ENCODE data around the gene CLDN3. TPM values are rescaled to one million over a fixed set of nuclear protein-coding genes. Genes with fewer than 3 reads are reported as not detected.

Gene CLDN3
- total and polyA plus RNA-seq, 2 of the 4 experiments (the other 2 are of a cell fraction): 0.12 to 0.18 TPM

DNA sequence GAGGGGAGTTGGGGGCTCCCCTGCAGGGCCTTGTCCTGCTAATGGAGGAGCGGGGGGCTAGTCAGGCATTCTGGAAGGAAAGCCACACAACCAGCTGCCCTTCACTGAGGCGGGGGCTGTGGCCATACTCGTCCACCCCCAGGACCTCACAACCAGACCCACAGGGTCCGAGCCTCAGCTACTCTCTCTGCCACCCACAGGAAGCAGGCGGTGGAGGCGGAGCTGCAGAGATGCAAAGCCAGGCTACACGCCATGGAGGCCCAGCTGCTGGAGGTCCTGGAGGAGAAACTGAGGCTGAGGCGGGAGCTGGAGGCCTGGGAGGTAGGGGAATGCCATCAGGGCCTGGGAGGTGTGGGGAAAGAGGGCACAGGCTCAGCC lies 34.6 kb downstream of the CLDN3 start:
- no peak overlapping the region for H2BK15ac ChIP-seq (ENCODE audit: low read depth, low read length)
- no peak overlapping the region; a peak in 1 of 4 replicates for H4K8ac ChIP-seq (ENCODE audit: low read depth in 2 of 2, low read length in 2 of 2)
- no peak overlapping the region for H4K5ac ChIP-seq (ENCODE audit: low read depth, low read length)
- peaks cover 8% of the 10 kb centered on the region for H3K9me1 ChIP-seq (ENCODE audit: insufficient read depth, low read length)
- H3K18ac ChIP-seq (ENCODE audit: low read depth, low read length): no peak overlapping the region
- H3K79me1 ChIP-seq (ENCODE audit: low read depth in 1 of 2, low read length in 2 of 2): peaks cover 5 to 27% of the 10 kb centered on the region in 2 experiments; a peak in 3 of 4 replicates
- ATAC-seq (ENCODE audit: low read depth) (no peak), DNase-seq (no peak)
- H3K9ac ChIP-seq (ENCODE audit: low read depth, low read length): no peak overlapping the region
- H2BK20ac ChIP-seq (ENCODE audit: low read depth, low read length): no peak overlapping the region
- in situ Hi-C loops (cut with MboI; ENCODE audit: low sequenced_read_pairs): no loop called here
- no peak overlapping the region for H2BK120ac ChIP-seq (ENCODE audit: low read depth, low read length)
- no peak overlapping the region for H2AFZ ChIP-seq (replicated peaks; ENCODE audit: low read length, poor library complexity)
- no peak overlapping the region for H2BK5ac ChIP-seq (ENCODE audit: low read depth, low read length, poor library complexity, severe bottlenecking)
- no peak overlapping the region for H3K4me3 ChIP-seq (ENCODE audit: insufficient read depth, low read depth, low read length)
- ChIA-PET POLR2A (ENCODE audit: unreplicated experiment) (no interaction called here), CTCF (interaction anchor here (0.6 kb wide), 1 partner anchor 49 kb away, joined by 5 read pairs; no protein-coding TSS in a partner anchor)
- H3K4me2 ChIP-seq (ENCODE audit: low read depth, low read length): no peak overlapping the region
- no peak for TF ChIP-seq MAFK (IDR thresholded peaks at IDR 0.05; ENCODE audit: low read depth, low read length)
- no peak overlapping the region for H3K4ac ChIP-seq (ENCODE audit: low read depth, low read length)
- H4K20me1 ChIP-seq (ENCODE audit: insufficient read depth, low read length): peaks cover 3% of the 10 kb centered on the region; the same call in 1 of the 2 replicates
- no peak overlapping the region for H3K27ac ChIP-seq (ENCODE audit: insufficient read depth, low read length)
- no peak overlapping the region for H4K91ac ChIP-seq (ENCODE audit: insufficient read depth, low read depth, low read length)
- H2AK9ac ChIP-seq (replicated peaks; ENCODE audit: low read depth, low read length, poor library complexity): no peak overlapping the region
- 0 out of 2 replicates have a peak, but pooled peaks cover 6% of the 10 kb centered on the region for H3K36me3 ChIP-seq (ENCODE audit: control insufficient read depth, insufficient read depth, low read length)
- no peaks in the 10 kb centered on the region for H3K9me3 ChIP-seq (ENCODE audit: control insufficient read depth, insufficient read depth, low read length)
- intact Hi-C loops (cut with micrococcal nuclease): loop anchor here (5.0 kb wide), 1 partner anchor 117 kb away; no protein-coding TSS in a partner anchor
- H3K23ac ChIP-seq (ENCODE audit: low read depth, low read length): no peak overlapping the region
- BruUV-seq (replicated peaks): no TSS peak
- H2AK5ac ChIP-seq (ENCODE audit: low read depth, low read length): no peak overlapping the region
- H3K4me1 ChIP-seq (ENCODE audit: control insufficient read depth, insufficient read depth, low read length): peaks cover 7% of the 10 kb centered on the region
- dilution Hi-C loops (cut with HindIII; ENCODE audit: low sequenced_read_pairs, unreplicated experiment): no loop called here
- WGBS, 2 experiments (ENCODE audit: extremely low coverage in 2 of 2, insufficient read length in 1 of 2): 100% methylated on average over 4 of the region's 8 CpGs; no CpG with 5 or more reads in 1 of the 2 experiments
- H3K14ac ChIP-seq (replicated peaks; ENCODE audit: low read depth, low read length): no peak overlapping the region
- H3K56ac ChIP-seq (ENCODE audit: extremely low read depth, insufficient read depth, low read length): no peak overlapping the region
- H3K27me3 ChIP-seq (ENCODE audit: control insufficient read depth, insufficient read depth, low read length): no peaks in the 10 kb centered on the region
